Activated CD8-positive, alpha-beta memory T cell treated with anti-CD3 and anti-CD28 coated beads for 4 hours (primary cell): ENCODE data around the gene NLGN1.

Experiments used
- DNase-seq, 2 donors: peaks; one replicate each; pipeline ENCODE4 v3.0.0-alpha.2; 2020; ENCODE audit warnings: low read depth in 2 of 2

The NLGN1 gene

DNA sequence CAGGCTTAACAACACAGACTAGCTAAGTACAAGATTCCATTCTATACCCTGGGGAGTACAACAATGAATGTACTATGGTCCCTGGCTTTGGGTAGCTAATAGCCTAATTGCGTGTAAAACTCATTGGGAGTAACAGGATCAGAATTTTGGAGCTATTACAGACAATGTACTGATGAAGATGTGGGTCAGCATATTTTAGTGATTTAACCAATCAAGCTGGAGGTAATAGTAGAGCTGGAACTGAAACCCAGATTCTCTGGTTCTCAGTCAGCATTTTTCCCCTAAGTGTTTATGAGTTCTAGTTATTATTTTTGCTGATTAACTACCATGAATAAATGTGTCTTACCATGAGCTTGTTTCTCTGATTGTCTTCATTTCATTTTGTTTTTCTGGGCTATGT is 578.7 kb downstream of the NLGN1 start:
- no peak for DNase-seq

- no peak for DNase-seq
These were observed 580.2 kb downstream of the NLGN1 start for GRCh38 chr3:173977747-173978146.

- DNase-seq = no peak
These were observed 585.8 kb downstream of the NLGN1 start for GRCh38 chr3:173983343-173983742.

GRCh38 chr3:173986861-173987410 is 589.4 kb downstream of the NLGN1 start:
- DNase-seq = no peak

- DNase-seq = no peak
These were observed 591.4 kb downstream of the NLGN1 start for GRCh38 chr3:173988909-173989308.

- DNase-seq = no peak
These were observed 594.9 kb downstream of the NLGN1 start for GRCh38 chr3:173992416-173992815.

DNA sequence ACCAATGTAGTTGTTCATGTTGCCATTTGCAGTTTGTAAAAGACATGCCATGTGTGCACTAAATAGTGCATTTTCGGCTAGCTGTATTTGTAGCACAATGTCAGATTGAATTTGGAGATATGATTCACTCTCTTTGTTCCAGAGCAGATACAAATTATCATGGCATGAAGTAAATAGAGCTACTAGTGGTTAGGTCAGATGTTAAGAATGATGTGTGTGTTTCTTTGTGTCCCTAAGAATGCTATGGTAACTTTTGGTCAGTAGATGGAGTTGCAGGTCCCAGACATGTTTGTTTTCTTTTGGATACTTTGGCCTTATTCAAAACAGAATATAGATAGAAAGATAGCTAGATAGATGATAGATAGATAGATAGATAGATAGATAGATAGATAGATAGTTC is 595.8 kb downstream of the NLGN1 start:
- DNase-seq = no peak

GRCh38 chr3:174000675-174001074 is 603.1 kb downstream of the NLGN1 start:
- no peak for DNase-seq

DNA sequence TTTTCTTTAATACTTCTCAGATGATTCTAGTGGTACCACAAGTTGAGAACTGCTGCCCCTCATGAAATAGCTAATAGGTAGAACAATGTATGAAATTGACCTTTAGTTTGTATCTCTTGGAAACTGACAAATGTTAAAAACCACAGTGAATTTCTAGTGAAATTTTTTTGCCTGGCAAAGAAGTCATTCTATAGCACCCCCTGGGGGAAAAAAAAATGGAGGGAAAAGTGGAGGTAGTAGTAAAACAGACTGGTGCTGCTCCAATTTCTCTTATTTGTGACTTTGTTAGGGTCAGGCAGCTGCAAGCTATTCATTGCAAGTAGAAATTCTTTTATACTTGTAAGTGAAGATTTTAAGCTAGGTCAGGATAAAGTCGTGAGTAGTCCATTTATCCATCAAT is 605.0 kb downstream of the NLGN1 start:
- no peak for DNase-seq

DNA sequence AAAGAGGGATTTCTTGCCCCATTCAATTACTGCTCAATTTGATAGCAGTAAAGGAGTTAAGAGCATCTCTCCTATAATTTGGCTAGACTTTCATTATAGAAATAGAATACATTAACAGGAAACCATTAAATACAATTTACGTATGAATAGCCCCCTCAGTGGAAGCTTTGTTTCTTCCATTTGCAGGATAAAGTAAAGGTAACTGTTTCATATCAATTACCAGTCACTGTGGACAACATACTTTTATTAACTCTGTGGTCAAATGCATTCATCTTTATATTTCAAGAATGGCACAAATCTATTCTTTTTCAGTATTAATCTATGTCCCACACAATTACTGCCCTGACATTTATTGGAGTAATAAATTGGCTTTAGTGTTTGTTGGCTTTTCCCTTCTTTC is 613.4 kb downstream of the NLGN1 start:
- DNase-seq = no peak

- no peak for DNase-seq
These were observed 618.6 kb downstream of the NLGN1 start for GRCh38 chr3:174016186-174016585.

GRCh38 chr3:174020156-174020555 is 622.6 kb downstream of the NLGN1 start:
- no peak for DNase-seq

GRCh38 chr3:174023421-174023820 is 625.9 kb downstream of the NLGN1 start:
- no peak for DNase-seq

GRCh38 chr3:174028673-174029072 is 631.1 kb downstream of the NLGN1 start:
- no peak for DNase-seq

DNA sequence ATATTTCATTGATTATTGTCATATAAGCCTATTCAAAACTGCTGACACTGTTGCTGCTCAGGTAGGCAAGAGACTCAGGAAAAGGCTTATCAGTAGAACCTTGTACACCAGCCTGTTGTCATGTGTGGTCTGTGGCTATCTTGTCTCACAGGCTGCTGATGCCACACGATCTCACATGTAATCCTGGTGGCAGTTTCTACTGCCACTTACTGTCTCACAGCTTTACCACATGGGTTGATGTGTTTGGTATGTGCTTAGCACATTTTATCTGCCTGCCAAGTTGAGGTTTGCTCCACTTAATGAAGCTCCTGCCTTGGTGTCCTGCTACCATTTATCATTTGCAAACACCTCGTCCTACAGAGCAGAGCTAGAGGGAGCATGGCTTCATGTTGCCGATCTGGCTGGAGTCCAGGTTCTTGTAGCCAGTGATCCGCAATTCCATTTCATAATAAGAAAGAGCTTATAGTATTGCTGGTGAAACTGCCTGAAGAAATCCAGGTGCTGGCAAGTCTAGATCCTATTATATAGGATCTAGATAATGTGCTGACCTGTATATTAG is 637.9 kb downstream of the NLGN1 start:
- no peak for DNase-seq

- DNase-seq = no peak
These were observed 648.8 kb downstream of the NLGN1 start for GRCh38 chr3:174046311-174046710.

GRCh38 chr3:174049472-174049871 is 651.9 kb downstream of the NLGN1 start:
- DNase-seq = no peak

GRCh38 chr3:174051191-174051590 is 653.6 kb downstream of the NLGN1 start:
- no peak for DNase-seq

DNA sequence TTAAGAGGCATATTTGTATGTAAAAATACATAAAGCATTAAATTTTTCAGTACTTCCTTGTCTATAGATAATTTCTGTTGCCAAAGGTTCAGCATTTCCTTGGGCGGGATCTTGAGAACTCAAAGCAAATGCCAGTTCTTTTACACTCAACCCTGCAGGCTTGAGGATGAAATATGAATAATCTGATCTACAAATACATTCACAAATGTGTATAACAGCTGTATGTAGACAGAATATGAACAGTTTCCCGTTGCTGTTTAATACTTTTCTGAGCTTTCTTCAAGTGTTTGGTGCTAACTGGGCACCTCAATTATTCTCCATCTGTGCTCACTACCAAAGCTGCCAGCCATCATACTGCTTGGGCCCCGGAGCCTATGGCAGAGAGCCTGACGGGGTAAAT is 661.3 kb downstream of the NLGN1 start:
- no peak for DNase-seq

DNA sequence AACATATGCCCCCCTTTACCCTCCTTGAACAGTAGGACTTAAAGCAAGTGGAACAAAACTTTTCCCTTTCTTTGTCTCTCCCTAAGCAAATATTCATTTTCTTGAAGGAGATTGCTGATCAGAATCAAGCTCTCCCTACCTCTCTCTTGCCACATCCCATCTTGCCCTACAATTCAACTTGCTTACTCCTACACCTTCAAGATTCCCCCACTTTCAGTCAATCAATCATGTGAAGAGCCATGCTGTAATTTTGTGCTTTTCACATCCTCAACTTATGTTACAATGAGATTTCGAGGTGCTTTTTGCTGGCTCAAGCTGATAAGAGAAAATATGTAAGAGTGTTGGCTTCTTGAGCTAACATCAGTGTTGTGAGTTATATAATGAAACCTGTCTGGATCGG is 662.9 kb downstream of the NLGN1 start:
- no peak for DNase-seq

DNA sequence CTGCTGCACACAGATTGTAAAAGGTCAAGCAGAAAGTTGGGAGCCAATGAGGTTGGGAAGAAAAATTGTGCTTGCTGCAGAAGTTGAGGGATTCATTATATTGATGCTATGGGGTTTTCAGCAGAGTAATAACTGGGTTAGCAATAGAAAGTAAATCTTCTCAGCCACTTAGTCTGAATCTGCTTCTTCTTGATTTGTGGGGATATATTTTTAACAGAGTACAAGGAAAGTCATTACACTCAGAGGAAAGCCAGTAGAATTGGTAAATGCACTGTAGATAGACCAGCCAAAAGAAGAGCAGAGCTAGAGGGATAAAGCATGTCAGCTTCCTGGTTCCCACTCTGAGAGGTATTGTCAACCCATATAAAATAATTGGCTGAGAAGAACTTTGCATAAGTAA is 663.6 kb downstream of the NLGN1 start:
- DNase-seq = no peak

- no peak for DNase-seq
These were observed 664.2 kb downstream of the NLGN1 start for GRCh38 chr3:174061731-174062130.

- no peak for DNase-seq
These were observed 665.4 kb downstream of the NLGN1 start for GRCh38 chr3:174062923-174063322.

GRCh38 chr3:174068035-174068434 is 670.5 kb downstream of the NLGN1 start:
- DNase-seq = no peak
